ENCODE results near the gene VTI1A. TPM values are rescaled to one million over a fixed set of nuclear protein-coding genes. Genes with fewer than 3 reads are reported as not detected.

The VTI1A gene
- total RNA-seq, 2 donors from 2014 or later, result 53.3 to 57.5 TPM

- intact Hi-C loops (cut with DNase I), result no loop called here
- TF ChIP-seq POLR2AphosphoS5 (IDR thresholded peaks at IDR 0.05) (no peak), CTCF (IDR thresholded peaks at IDR 0.05) (no peak), POLR2A (IDR thresholded peaks at IDR 0.05) (no peak)
Measured at GRCh38 chr10:112700215-112700671, 253.2 kb downstream of the VTI1A start.

DNA sequence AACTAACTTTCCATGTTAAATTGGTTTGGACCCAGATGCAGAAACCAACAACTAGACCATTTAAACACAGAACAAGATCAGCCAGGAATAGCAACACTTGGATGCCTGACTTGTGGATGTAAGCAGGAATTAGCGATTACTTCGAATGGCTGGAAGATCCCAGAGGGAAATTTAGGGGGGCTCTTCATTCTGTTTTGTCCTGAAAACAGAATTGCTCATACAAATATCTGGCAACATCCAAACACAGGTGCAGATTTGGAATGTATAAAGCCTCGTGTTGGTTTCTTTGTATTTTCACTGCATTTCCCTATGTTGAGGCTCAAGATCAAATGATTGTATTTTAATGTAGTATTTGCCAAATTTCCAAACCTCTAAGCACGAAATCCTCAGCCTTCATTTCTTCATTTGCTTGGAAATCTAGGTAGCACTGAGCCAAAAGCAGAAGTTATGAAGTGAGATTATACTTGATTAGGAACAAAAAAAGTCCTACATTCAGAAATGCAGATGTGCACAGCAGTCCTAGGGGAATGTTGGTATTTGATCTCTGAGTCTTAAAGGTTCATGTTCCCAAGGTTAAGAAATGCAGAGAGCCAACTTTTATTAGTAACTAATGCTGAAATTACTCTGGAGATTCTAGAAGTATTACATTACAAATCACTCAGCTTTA lies 254.3 kb downstream of the VTI1A start:
- H3K4me3 ChIP-seq, result no peak overlapping the region
- no peak for DNase-seq (ENCODE audit: low spot score)
- WGBS, result 87% methylated on average over 4 of the region's 4 CpGs
- intact Hi-C loops (cut with DNase I), result no loop called here
- TF ChIP-seq POLR2AphosphoS5 (IDR thresholded peaks at IDR 0.05), result no peak
- no peak for TF ChIP-seq CTCF (IDR thresholded peaks at IDR 0.05)
- TF ChIP-seq POLR2A (IDR thresholded peaks at IDR 0.05), result no peak
- no peaks in the 10 kb centered on the region for H3K36me3 ChIP-seq
- H3K27me3 ChIP-seq (replicated peaks; ENCODE audit: insufficient read depth), result no peaks in the 10 kb centered on the region
- H3K4me1 ChIP-seq (replicated peaks), result no peaks in the 10 kb centered on the region
- H3K27ac ChIP-seq, result no peak overlapping the region
- H3K9me3 ChIP-seq, result no peaks in the 10 kb centered on the region

More at GRCh38 chr10:112700215-112700671, 253.2 kb downstream of the VTI1A start:
- H3K4me3 ChIP-seq, result no peak overlapping the region
- no peak overlapping the region for H3K27ac ChIP-seq
- no peaks in the 10 kb centered on the region for H3K4me1 ChIP-seq (replicated peaks)
- no peak for DNase-seq (ENCODE audit: low spot score)
- no peaks in the 10 kb centered on the region for H3K27me3 ChIP-seq (replicated peaks; ENCODE audit: insufficient read depth)
- no peaks in the 10 kb centered on the region for H3K9me3 ChIP-seq
- H3K36me3 ChIP-seq, result no peaks in the 10 kb centered on the region

DNA sequence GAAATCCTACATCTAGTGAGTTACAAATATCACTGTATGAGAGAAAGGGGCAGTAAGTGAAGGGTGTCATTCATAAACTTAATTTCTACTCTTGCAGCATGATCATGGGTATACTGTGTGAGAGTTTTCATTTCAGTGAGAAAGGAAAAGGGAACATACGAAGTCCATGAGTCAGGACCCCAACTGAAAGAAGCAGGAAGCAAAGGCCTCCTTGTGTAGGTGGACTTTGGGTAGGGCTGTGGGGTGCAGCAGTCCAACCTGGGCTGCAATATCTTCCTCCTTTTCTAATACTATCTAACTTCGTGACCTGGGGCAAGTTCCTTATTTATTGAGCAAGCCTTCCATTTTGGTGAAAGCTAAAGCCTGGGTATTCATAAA lies 254.9 kb downstream of the VTI1A start:
- TF ChIP-seq POLR2A (IDR thresholded peaks at IDR 0.05) (no peak), POLR2AphosphoS5 (IDR thresholded peaks at IDR 0.05) (no peak), CTCF (IDR thresholded peaks at IDR 0.05) (no peak)
- WGBS, result 93% methylated on average over 2 of the region's 2 CpGs

DNA sequence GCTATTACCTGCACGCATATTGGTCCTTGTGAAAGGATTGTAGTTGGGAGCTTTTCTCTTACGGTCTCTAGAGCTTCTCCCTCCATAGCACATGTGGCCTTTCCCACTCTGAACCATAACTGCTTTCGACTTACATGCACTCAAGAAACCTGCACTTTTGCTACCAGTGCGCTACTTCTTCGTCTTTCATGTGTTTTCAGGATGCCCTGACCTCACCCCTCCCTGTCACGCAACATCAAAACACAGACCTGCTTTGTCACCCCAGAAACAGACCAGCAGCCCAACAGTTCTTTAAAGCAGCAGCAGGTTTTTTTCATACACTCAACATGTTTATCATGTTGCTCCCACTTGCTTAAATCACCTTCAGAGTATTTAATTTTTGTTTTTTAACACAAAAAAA lies 259.6 kb downstream of the VTI1A start:
- DNase-seq (ENCODE audit: low spot score), result no peak
- Histone ChIP-seq H3K27ac (no peak overlapping the region), H3K4me3 (no peak overlapping the region), H3K36me3 (no peaks in the 10 kb centered on the region), H3K9me3 (no peaks in the 10 kb centered on the region), H3K27me3 (replicated peaks; ENCODE audit: insufficient read depth) (no peaks in the 10 kb centered on the region), H3K4me1 (replicated peaks) (no peaks in the 10 kb centered on the region)
- WGBS, result 97% methylated on average over 6 of the region's 6 CpGs
- intact Hi-C loops (cut with DNase I), result no loop called here
- TF ChIP-seq POLR2AphosphoS5 (IDR thresholded peaks at IDR 0.05), result no peak
- no peak for TF ChIP-seq CTCF (IDR thresholded peaks at IDR 0.05)
- TF ChIP-seq POLR2A (IDR thresholded peaks at IDR 0.05), result no peak

More for the DNA sequence above, 254.9 kb downstream of the VTI1A start:
- H3K9me3 ChIP-seq, result no peaks in the 10 kb centered on the region
- DNase-seq (ENCODE audit: low spot score), result no peak
- H3K27me3 ChIP-seq (replicated peaks; ENCODE audit: insufficient read depth), result no peaks in the 10 kb centered on the region
- no peaks in the 10 kb centered on the region for H3K4me1 ChIP-seq (replicated peaks)
- no peak overlapping the region for H3K27ac ChIP-seq
- no peak overlapping the region for H3K4me3 ChIP-seq
- no peaks in the 10 kb centered on the region for H3K36me3 ChIP-seq
- intact Hi-C loops (cut with DNase I), result no loop called here

GRCh38 chr10:112708461-112708860 lies 261.4 kb downstream of the VTI1A start:
- TF ChIP-seq CTCF (IDR thresholded peaks at IDR 0.05) (no peak), POLR2AphosphoS5 (IDR thresholded peaks at IDR 0.05) (no peak), POLR2A (IDR thresholded peaks at IDR 0.05) (no peak)
- Histone ChIP-seq H3K27me3 (replicated peaks; ENCODE audit: insufficient read depth) (no peaks in the 10 kb centered on the region), H3K4me3 (no peak overlapping the region), H3K36me3 (no peaks in the 10 kb centered on the region), H3K4me1 (replicated peaks) (no peaks in the 10 kb centered on the region), H3K27ac (no peak overlapping the region), H3K9me3 (no peaks in the 10 kb centered on the region)
- DNase-seq (ENCODE audit: low spot score), result no peak
- intact Hi-C loops (cut with DNase I), result no loop called here
- WGBS, result 94% methylated on average over 5 of the region's 5 CpGs
